Naive thymus-derived CD4-positive, alpha-beta T cell (primary cell): ENCODE results near the gene WDR44. TPM values are rescaled to one million over a fixed set of nuclear protein-coding genes. Genes with fewer than 3 reads are reported as not detected.

ENCODE experiments used
- ATAC-seq: fragments of 150-1000 bp; cut with Tn5 transposase; 2 replicates; pipeline ENCODE4 v1.10.0; 2021; ENCODE audit warnings: mild to moderate bottlenecking, moderate library complexity
- CTCF ChIA-PET: fragments of 350-600 bp; sonication (Branson Sonifier 250); formaldehyde crosslinking; loops from one replicate; lab custom pipeline; 2021; ENCODE audit warnings: antibody characterized with exemption; lab: Charles Lee
- POLR2A ChIA-PET: fragments of 350-600 bp; sonication (Branson Sonifier 250); formaldehyde crosslinking; loops from one replicate; lab custom pipeline; 2021; ENCODE audit warnings: antibody characterized with exemption, inconsistent platforms; lab: Charles Lee
- DNase-seq, 9 donors: peaks; one replicate each; pipeline versions ENCODE4 v3.0.0 to v3.0.0-alpha.2; 2020 to 2022; ENCODE audit warnings: mixed read lengths in 1 of 9
- H3K27ac ChIP-seq: one replicate; pipeline ENCODE4 v1.7.0; 2013; ENCODE audit warnings: mild to moderate bottlenecking, low read depth, low read length, moderate library complexity
- H3K27me3 ChIP-seq, 2 donors: one replicate each; pipeline ENCODE4 v1.7.0; 2013; ENCODE audit warnings: low read length in 2 of 2, mild to moderate bottlenecking in 2 of 2, moderate library complexity in 2 of 2; ENCODE audit not compliant: control insufficient read depth in 2 of 2, insufficient read depth in 2 of 2
- H3K36me3 ChIP-seq, 3 experiments: 1 replicate in 2 of 3; 2 replicates in 1 of 3; pipeline ENCODE4 v1.7.0; 2013; ENCODE audit warnings: low read length in 3 of 3, mild to moderate bottlenecking in 3 of 3, moderate library complexity in 1 of 3; ENCODE audit not compliant: insufficient read depth in 3 of 3, control insufficient read depth in 2 of 3
- H3K4me1 ChIP-seq, 2 donors: one replicate each; pipeline ENCODE4 v1.7.0; 2013; ENCODE audit warnings: low read length in 2 of 2, mild to moderate bottlenecking in 2 of 2, moderate library complexity in 1 of 2; ENCODE audit not compliant: control insufficient read depth in 2 of 2, insufficient read depth in 2 of 2
- H3K4me3 ChIP-seq: 2 replicates; pipeline ENCODE4 v1.7.0; 2013; ENCODE audit warnings: mild to moderate bottlenecking, low read length
- H3K9me3 ChIP-seq, 3 experiments: 1 replicate in 2 of 3; 2 replicates in 1 of 3; pipeline ENCODE4 v1.7.0; 2013; ENCODE audit warnings: low read length in 3 of 3; ENCODE audit not compliant: control insufficient read depth in 2 of 3
- H3K27ac Mint-ChIP-seq, 9 donors: one replicate each; pipeline ENCODE4 v1.8.0; 2020 to 2022; ENCODE audit warnings: mixed read lengths in 9 of 9, mild to moderate bottlenecking in 8 of 9, moderate library complexity in 5 of 9, inconsistent platforms in 2 of 9
- H3K27me3 Mint-ChIP-seq, 5 donors: one replicate each; pipeline ENCODE4 v1.8.0; 2021 to 2022; ENCODE audit warnings: mixed read lengths in 5 of 5, mild to moderate bottlenecking in 1 of 5
- H3K36me3 Mint-ChIP-seq, 5 donors: one replicate each; pipeline ENCODE4 v1.8.0; 2020 to 2022; ENCODE audit warnings: mixed read lengths in 5 of 5, mild to moderate bottlenecking in 3 of 5, inconsistent platforms in 1 of 5
- H3K4me1 Mint-ChIP-seq, 7 donors: one replicate each; pipeline ENCODE4 v1.8.0; 2020 to 2022; ENCODE audit warnings: mixed read lengths in 7 of 7, mild to moderate bottlenecking in 3 of 7, inconsistent platforms in 1 of 7
- H3K4me3 Mint-ChIP-seq, 10 donors: one replicate each; pipeline ENCODE4 v1.8.0; 2020 to 2022; ENCODE audit warnings: mild to moderate bottlenecking in 10 of 10, mixed read lengths in 10 of 10, moderate library complexity in 6 of 10, inconsistent platforms in 2 of 10
- H3K9me3 Mint-ChIP-seq, 11 donors: one replicate each; pipeline ENCODE4 v1.8.0; 2020 to 2022; ENCODE audit warnings: mixed read lengths in 11 of 11, mild to moderate bottlenecking in 4 of 11, inconsistent platforms in 1 of 11, moderate library complexity in 1 of 11
- intact Hi-C, 2 donors: fragments of 100-400 bp; cut with micrococcal nuclease; formaldehyde crosslinking; loops; one replicate each; pipeline ENCODE4 v1.15.1; 2023
- microRNA-seq: library from miRNA; unstranded; fragments of <30 nt; microRNA quantifications from one replicate; pipeline ENCODE4 v1.2.0, GENCODE V29; 2022; ENCODE audit warnings: borderline microRNAs expressed
- polyA plus RNA-seq, 2 donors: library from polyadenylated mRNA; unstranded; fragments of 300-500 nt; fragmentation: Illumina TruSeq; gene quantifications; one replicate each; pipeline ENCODE4 v1.2.3, GENCODE V29; 2021
- total RNA-seq, 6 experiments: library from RNA in 5 of 6; stranded (reverse) in 5 of 6; gene quantifications; 1 replicate in 5 of 6; 2 replicates in 1 of 6; pipeline ENCODE4 v1.2.3 and lab custom pipeline; 2021 to 2026

WDR44 gene
- total and polyA plus RNA-seq, 7 experiments from 2014 or later, result 7.8 to 19.0 (median 16.6) TPM

- H3K36me3 Mint-ChIP-seq, result peaks cover 0 to 26% (median 5%) of the 10 kb centered on the region in 5 donors
- H3K4me1 ChIP-seq, result peaks cover 24 to 56% of the 10 kb centered on the region in 2 donors
- CTCF ChIA-PET, result interaction anchor here (1.0 kb wide), 1 partner anchor 29 kb away, joined by 3 read pairs; no protein-coding TSS in a partner anchor
- peaks cover 26 to 57% (median 51%) of the 10 kb centered on the region in 7 donors for H3K4me1 Mint-ChIP-seq
- H3K27me3 ChIP-seq, result no peaks in the 10 kb centered on the region
- peaks cover 0 to 2% (median 0%) of the 10 kb centered on the region in 11 donors for H3K9me3 Mint-ChIP-seq
- H3K27ac Mint-ChIP-seq, result peak overlapping the region in 8 of 9 donors; percentile 64 to 99 (median 87)
- H3K4me3 ChIP-seq, result no peak overlapping the region
- ATAC-seq, result no peak
- POLR2A ChIA-PET, result interaction anchor here (0.5 to 8.4 kb wide), 4 partner anchors 11 to 71 kb away, joined by 3 to 167 read pairs (median 42); no protein-coding TSS in a partner anchor
- H3K4me3 Mint-ChIP-seq, result peak overlapping the region; percentile 25 to 99 (median 76)
- intact Hi-C loops, result loop anchor here (5.0 kb wide), 3 partner anchors 42 to 1258 kb away; partner anchors contain the start of gene SOWAHD (in 1 of the 2)
- DNase-seq, result no peak
- no peaks in the 10 kb centered on the region for H3K9me3 ChIP-seq
- peak overlapping the region; percentile 87 for H3K27ac ChIP-seq
- peaks cover 0 to 4% (median 0%) of the 10 kb centered on the region in 3 experiments for H3K36me3 ChIP-seq
- H3K27me3 Mint-ChIP-seq, result no peaks in the 10 kb centered on the region
Observed at GRCh38 chrX:118499295-118499694, 153.4 kb downstream of the WDR44 start.

Small RNA genes lying within 50 kb of the gene (microRNA-seq; reads per million reads assigned to microRNA genes)
- 24.9 reads per million, percentile 34 among the genes with 10 or more reads in this experiment for gene MIR1277

Other genes with a start within 250 kb of the WDR44 start
- 1 to 10 TPM in 1 of 5 experiments, under 1 TPM in 3, not detected in 1; 0.34 to 1.4 (median 0.87) TPM for gene KLHL13, start 229.3 kb upstream of the WDR44 start, total RNA-seq
- gene KLHL13, start 229.3 kb upstream of the WDR44 start, polyA plus RNA-seq, result 1 to 10 TPM; 1.8 to 2.2 TPM
- 100 to 1,000 TPM in 3 of 5 experiments, 10 to 100 TPM in 2; 68.9 to 115 (median 102) TPM for gene DOCK11, start 149.7 kb downstream of the WDR44 start, total RNA-seq
- 10 to 100 TPM; 24.2 to 27.0 TPM for gene DOCK11, start 149.7 kb downstream of the WDR44 start, polyA plus RNA-seq